Measurements from ENCODE around the gene SCAND1. TPM values are rescaled to one million over a fixed set of nuclear protein-coding genes. Genes with fewer than 3 reads are reported as not detected.
A peak's percentile ranks its signal among the peaks of the same experiment; 100 is the strongest.

The SCAND1 gene
- total and polyA plus RNA-seq, 9 of the 15 experiments (the other 6 are each of a cell fraction or from before 2014, with no cell fraction given): 0.08 to 94.0 (median 5.8) TPM

- TF ChIP-seq MTF1 (CRISPR knock-in tag; IDR thresholded peaks at IDR 0.05; ENCODE audit: borderline replicate concordance) (no peak), NFE2 (IDR thresholded peaks at IDR 0.05; ENCODE audit: low read depth) (no peak; the same call in 1 of the 2 replicates), MTA2 (IDR thresholded peaks at IDR 0.05; ENCODE audit: low read depth) (0 out of 2 replicates have a peak, but pooled peaks have one; percentile 15), LCOR (CRISPR knock-in tag; IDR thresholded peaks at IDR 0.05) (peak; percentile 98), ATF3 (IDR thresholded peaks at IDR 0.05) (no peak), ATF3 (CRISPR knock-in tag; conservative IDR thresholded peaks at IDR 0.05) (0 out of 2 replicates have a peak, but pooled peaks have one; percentile 59), ASH1L (IDR thresholded peaks at IDR 0.05; ENCODE audit: borderline replicate concordance, low read depth, partially characterized antibody) (no peak), BRD9 (IDR thresholded peaks at IDR 0.05; ENCODE audit: low read depth, partially characterized antibody) (no peak), E2F3 (CRISPR knock-in tag; IDR thresholded peaks at IDR 0.05) (0 out of 2 replicates have a peak, but pooled peaks have one; percentile 54), ZNF175 (CRISPR knock-in tag; IDR thresholded peaks at IDR 0.05; ENCODE audit: low read depth) (no peak), MAFK (IDR thresholded peaks at IDR 0.05; ENCODE audit: low read length) (no peak), ZNF134 (CRISPR knock-in tag; conservative IDR thresholded peaks at IDR 0.05) (no peak), GTF2E2 (tag; IDR thresholded peaks at IDR 0.05) (peak; percentile 95), PTBP1 (IDR thresholded peaks at IDR 0.05; ENCODE audit: low read depth, low read length) (no peak), RBM22 (IDR thresholded peaks at IDR 0.05; ENCODE audit: low read depth, low read length, poor library complexity, severe bottlenecking) (no peak), CBX5 (IDR thresholded peaks at IDR 0.05; ENCODE audit: borderline replicate concordance, low read depth) (peak; percentile 85; the same call in 1 of the 2 replicates), PTRF (tag; IDR thresholded peaks at IDR 0.05) (no peak), ZBTB5 (IDR thresholded peaks at IDR 0.05) (no peak), TSC22D4 (tag; IDR thresholded peaks at IDR 0.05) (no peak), KDM5B (IDR thresholded peaks at IDR 0.05; ENCODE audit: insufficient replicate concordance, low read depth, low read length) (peak; percentile 74), ZZZ3 (IDR thresholded peaks at IDR 0.05) (peak; percentile 65; the same call in 1 of the 2 replicates), ZNF79 (CRISPR knock-in tag; IDR thresholded peaks at IDR 0.05; ENCODE audit: low read depth) (no peak), TAL1 (IDR thresholded peaks at IDR 0.05) (no peak; the same call in 1 of the 2 replicates), TAF15 (IDR thresholded peaks at IDR 0.05; ENCODE audit: low read depth, low read length) (no peak), ZNF224 (CRISPR knock-in tag; IDR thresholded peaks at IDR 0.05) (no peak), FOXP1 (CRISPR knock-in tag; IDR thresholded peaks at IDR 0.05) (no peak; the same call in none of the 2 replicates)
These were observed at the start of gene SCAND1 (continued) for GRCh38 chr20:35954200-35954906.

All from K562 (cell line).